D341Med (cell line): ENCODE results near the gene HSPA12A.
A peak's percentile ranks its signal among the peaks of the same experiment; 100 is the strongest.

Experiments used
- DNase-seq: peaks from one replicate; pipeline ENCODE4 v3.0.0; 2012; ENCODE audit warnings: low spot score

The HSPA12A gene

GRCh38 chr10:116627386-116627933 is 114.9 kb downstream of the HSPA12A start:
- peak; percentile 41 for DNase-seq

GRCh38 chr10:116626815-116627214 is 115.6 kb downstream of the HSPA12A start:
- no peak for DNase-seq

- DNase-seq: no peak
These were observed 116.5 kb downstream of the HSPA12A start for GRCh38 chr10:116625845-116626244.

- no peak for DNase-seq
These were observed 120.3 kb downstream of the HSPA12A start for GRCh38 chr10:116621934-116622655.

- no peak for DNase-seq
These were observed 120.9 kb downstream of the HSPA12A start for GRCh38 chr10:116621476-116621875.
